Measurements from ENCODE around the gene TRIM42. TPM values are rescaled to one million over a fixed set of nuclear protein-coding genes. Genes with fewer than 3 reads are reported as not detected.

The TRIM42 gene
- total and polyA plus RNA-seq, 11 donors = not detected

DNA sequence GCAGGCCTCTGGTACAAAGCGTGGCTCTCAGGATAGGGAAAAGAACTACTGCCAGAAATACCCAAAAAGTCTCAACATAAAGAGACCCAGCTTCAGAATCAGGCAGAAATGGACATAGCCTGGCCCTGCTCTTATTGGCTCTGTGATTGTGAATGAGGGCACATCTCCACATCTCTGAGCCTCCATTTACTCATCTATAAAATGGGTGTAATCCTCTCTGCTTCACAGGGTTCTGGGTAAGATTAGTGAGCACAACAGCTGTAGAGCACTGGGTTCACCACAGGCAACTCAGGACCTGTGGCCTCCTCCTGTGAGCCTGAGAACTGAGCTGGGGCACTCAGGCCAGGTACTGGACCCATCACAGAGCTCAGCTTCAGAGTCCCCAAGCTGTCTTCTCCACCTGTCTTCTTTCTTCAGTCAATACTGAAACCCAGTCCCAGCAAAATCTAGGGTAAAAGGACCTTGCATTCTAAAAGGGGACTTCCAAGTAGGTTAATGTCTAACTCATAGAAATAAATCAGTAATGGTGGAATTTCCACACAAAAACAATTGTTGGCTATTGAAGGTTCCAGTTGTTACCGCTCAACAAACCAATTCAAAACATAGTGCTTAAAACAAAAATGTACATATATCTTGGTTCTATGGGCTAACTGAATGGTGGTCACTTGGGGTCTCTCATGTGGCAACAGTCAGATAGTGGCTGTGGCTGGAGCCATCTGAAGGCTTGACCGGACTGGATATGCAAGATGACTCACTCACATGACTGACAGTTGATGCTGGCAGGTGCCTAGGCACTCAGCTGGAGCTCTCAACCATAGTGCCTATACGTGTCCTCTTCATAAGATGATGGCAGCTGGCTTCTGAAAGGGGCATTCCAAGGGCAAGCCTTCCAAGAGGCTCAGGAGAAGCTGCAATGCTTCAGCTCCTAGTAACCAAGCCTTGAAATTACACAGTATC lies 47.3 kb downstream of the TRIM42 start:
- TF ChIP-seq CTCF (IDR thresholded peaks at IDR 0.05) = no peak
- TF ChIP-seq POLR2A (IDR thresholded peaks at IDR 0.05) = no peak
- ATAC-seq (no peak), DNase-seq (no peak)
- Histone ChIP-seq H3K9me3 (no peaks in the 10 kb centered on the region), H3K27ac (no peak overlapping the region), H3K36me3 (no peaks in the 10 kb centered on the region), H3K4me1 (peaks cover 0 to 7% (median 0%) of the 10 kb centered on the region in 12 donors), H3K27me3 (peaks cover 0 to 3% (median 0%) of the 10 kb centered on the region in 9 donors), H3K4me3 (no peak overlapping the region)
- intact Hi-C loops (cut with DNase I) = no loop called here
- WGBS, 4 donors = 68 to 83% (median 81%) methylated on average over 4 of the region's 4 CpGs

DNA sequence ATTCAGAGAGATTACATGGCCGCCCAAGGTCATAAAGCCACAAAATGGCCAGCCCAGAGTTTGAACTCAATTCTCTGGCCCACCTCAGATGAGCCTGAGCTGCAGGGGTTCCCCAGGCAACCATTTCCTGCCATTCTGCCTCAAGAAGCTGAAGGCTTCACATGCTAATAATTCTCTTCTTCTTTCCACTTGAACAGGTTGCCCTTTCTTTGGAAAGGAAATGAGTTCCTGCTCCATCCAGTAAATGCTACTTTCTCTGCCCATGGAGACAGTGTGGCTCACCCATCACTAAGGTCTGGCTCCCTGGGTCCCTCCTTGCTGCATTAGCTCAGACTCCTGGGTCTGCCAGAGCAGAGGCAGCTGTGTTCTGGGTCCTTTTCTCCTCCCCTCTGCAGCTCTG lies 48.2 kb downstream of the TRIM42 start:
- H3K4me1 ChIP-seq = no peaks in the 10 kb centered on the region
- H3K4me3 ChIP-seq = no peak overlapping the region
- no peaks in the 10 kb centered on the region for H3K9me3 ChIP-seq
- no peak for DNase-seq
- TF ChIP-seq POLR2A (IDR thresholded peaks at IDR 0.05) (no peak), CTCF (IDR thresholded peaks at IDR 0.05) (no peak)
- ATAC-seq = no peak
- 82 to 100% (median 84%) methylated on average over 1 of the region's 1 CpG for WGBS, 4 donors
- intact Hi-C loops (cut with DNase I) = no loop called here
- peaks cover 0 to 3% (median 0%) of the 10 kb centered on the region in 9 donors for H3K27me3 ChIP-seq
- no peak overlapping the region for H3K27ac ChIP-seq
- no peaks in the 10 kb centered on the region for H3K36me3 ChIP-seq

DNA sequence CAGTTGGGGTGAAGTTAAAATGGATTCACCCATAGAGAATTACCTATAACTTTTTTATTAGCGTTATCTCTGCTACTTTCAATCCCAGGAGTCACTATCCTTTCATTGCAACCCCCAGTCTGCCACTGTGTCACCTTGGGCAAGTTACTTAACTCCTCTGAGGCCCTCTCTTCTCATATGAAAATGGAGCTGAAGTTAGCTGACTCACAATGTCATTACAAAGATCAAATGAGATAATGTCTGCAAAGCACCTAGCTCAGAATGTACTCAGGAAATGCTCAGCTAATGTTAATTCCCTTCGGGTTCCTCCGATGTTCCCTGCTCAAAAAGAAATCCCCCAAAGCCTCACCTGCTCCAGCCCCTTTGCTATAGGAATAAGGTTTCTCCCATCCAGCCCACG lies 50.0 kb downstream of the TRIM42 start:
- no peaks in the 10 kb centered on the region for H3K4me1 ChIP-seq
- peaks cover 0 to 4% (median 0%) of the 10 kb centered on the region in 9 donors for H3K27me3 ChIP-seq
- 68 to 82% (median 75%) methylated on average over 4 of the region's 4 CpGs for WGBS, 4 donors
- H3K27ac ChIP-seq = no peak overlapping the region
- no peaks in the 10 kb centered on the region for H3K36me3 ChIP-seq
- intact Hi-C loops (cut with DNase I) = no loop called here
- no peak for DNase-seq
- H3K4me3 ChIP-seq = no peak overlapping the region
- TF ChIP-seq CTCF (IDR thresholded peaks at IDR 0.05) (no peak), POLR2A (IDR thresholded peaks at IDR 0.05) (no peak)
- no peak for ATAC-seq
- H3K9me3 ChIP-seq = no peaks in the 10 kb centered on the region

DNA sequence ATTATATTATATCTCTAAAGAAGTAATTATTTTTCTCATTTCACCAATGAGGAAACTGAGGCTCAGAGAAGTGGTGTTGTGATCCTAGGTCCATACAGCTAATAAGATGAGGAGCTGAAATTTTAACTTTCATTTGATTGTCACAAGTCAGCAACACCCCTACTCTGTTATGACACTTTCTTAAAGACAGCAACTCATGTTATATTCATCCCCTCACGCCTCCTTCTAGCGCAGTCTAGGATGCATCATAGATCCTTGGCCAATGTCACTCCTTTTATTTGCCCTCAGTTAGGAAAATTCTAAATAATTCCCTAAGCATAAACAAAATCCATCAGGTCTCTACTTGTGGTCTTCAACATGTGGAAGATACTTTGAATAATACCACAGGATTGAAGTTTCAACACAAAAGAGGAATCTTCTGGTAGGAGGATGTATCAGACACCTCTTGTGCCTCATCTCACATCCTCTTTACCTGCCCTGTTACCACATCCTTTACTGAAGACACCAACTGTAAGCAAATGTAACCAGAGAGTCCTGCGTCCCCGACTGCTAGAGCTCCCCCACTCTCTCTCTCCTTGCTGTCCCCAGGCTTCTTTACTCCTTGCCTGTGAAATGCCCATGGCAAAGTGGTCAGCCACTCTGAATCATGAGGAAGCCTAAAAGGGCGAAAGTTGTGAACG lies 53.7 kb downstream of the TRIM42 start:
- no peaks in the 10 kb centered on the region for H3K9me3 ChIP-seq
- TF ChIP-seq CTCF (IDR thresholded peaks at IDR 0.05) (no peak), POLR2A (IDR thresholded peaks at IDR 0.05) (no peak)
- H3K4me3 ChIP-seq = no peak overlapping the region
- no peaks in the 10 kb centered on the region for H3K4me1 ChIP-seq
- 79 to 87% (median 84%) methylated on average over 6 of the region's 6 CpGs for WGBS, 4 donors
- ATAC-seq (no peak), DNase-seq (no peak)
- no peak overlapping the region for H3K27ac ChIP-seq
- no peaks in the 10 kb centered on the region for H3K36me3 ChIP-seq
- intact Hi-C loops (cut with DNase I) = loop anchor here in 2 of 10 donors (10.0 kb wide), 2 partner anchors 177 to 777 kb away; no protein-coding TSS in a partner anchor
- peaks cover 0 to 4% (median 0%) of the 10 kb centered on the region in 9 donors for H3K27me3 ChIP-seq

All from heart left ventricle (tissue), 16 donors.